K562 (cell line): ENCODE measurements around the gene PTPRG. TPM values are rescaled to one million over a fixed set of nuclear protein-coding genes. Genes with fewer than 3 reads are reported as not detected.

ENCODE experiments used
- ATAC-seq: fragments of 200-7000 bp; cut with Tn5 transposase; 3 replicates; pipeline ENCODE4 v1.9.1; 2020; ENCODE audit warnings: moderate library complexity
- BruUV-seq: library from RNA; stranded (reverse); fragments of 400-500 nt; replicated peaks from 2 replicates; lab custom pipeline; 2021; lab: Mats Ljungman, UMichigan
- CTCF ChIA-PET: fragments of 300-600 bp; formaldehyde crosslinking; extraction: SDS; loops from one replicate; lab custom pipeline; 2021; ENCODE audit warnings: low intra/inter-chr PET ratio; lab: Yijun Ruan, JAX
- POLR2A ChIA-PET: fragments of 300-600, 350-650 bp; sonication (Branson Sonifier 250); formaldehyde crosslinking; extraction: SDS; loops from one replicate; lab custom pipeline; 2021; ENCODE audit warnings: antibody characterized with exemption, inconsistent platforms; lab: Yijun Ruan, JAX
- DNase-seq, 4 experiments: peaks; one replicate each; pipeline versions ENCODE4 v3.0.0 to v3.0.0-alpha.2; 2011 to 2018; ENCODE audit warnings: low spot score in 3 of 4, mixed read lengths in 3 of 4; ENCODE audit errors: extremely low read depth in 1 of 4
- FAIRE-seq: peaks from 2 replicates; lab custom pipeline; 2011; peaks lifted over from hg19 to GRCh38; lab: Jason Lieb, UNC
- H2AFZ ChIP-seq: 2 replicates; pipeline ENCODE4 v1.6.0; 2011; ENCODE audit warnings: low read depth, low read length, control low read depth, inconsistent platforms
- H3K27ac ChIP-seq: fragments of 200-600 bp; 3 replicates; pipeline ENCODE4 v1.8.0; 2011; ENCODE audit warnings: low read depth, mild to moderate bottlenecking, control low read depth, inconsistent platforms, low read length, moderate library complexity, mixed read lengths; ENCODE audit errors: extremely low read depth
- H3K27me3 ChIP-seq, 2 experiments: fragments of 300-600 bp in 1 of 2; 2 replicates in 1 of 2; 3 replicates in 1 of 2; pipeline versions ENCODE4 v1.6.0 to v1.8.0; 2011; ENCODE audit warnings: inconsistent platforms in 2 of 2, low read length in 2 of 2, mild to moderate bottlenecking in 1 of 2, mixed read lengths in 1 of 2, moderate library complexity in 1 of 2; ENCODE audit not compliant: control insufficient read depth in 2 of 2, insufficient read depth in 2 of 2
- H3K36me3 ChIP-seq: fragments of 300-600 bp; 3 replicates; pipeline ENCODE4 v1.8.0; 2011; ENCODE audit warnings: mild to moderate bottlenecking, low read length, inconsistent platforms; ENCODE audit not compliant: control insufficient read depth, insufficient read depth
- H3K4me1 ChIP-seq, 2 experiments: fragments of 200-600 bp in 1 of 2; replicated peaks in 1 of 2; 2 replicates in 1 of 2; 3 replicates in 1 of 2; pipeline versions ENCODE4 v1.5.1 to v1.8.0; 2011; ENCODE audit warnings: inconsistent platforms in 2 of 2, low read length in 2 of 2, mild to moderate bottlenecking in 1 of 2, mixed read lengths in 1 of 2, moderate library complexity in 1 of 2; ENCODE audit not compliant: control insufficient read depth in 2 of 2, insufficient read depth in 2 of 2
- H3K4me2 ChIP-seq: 2 replicates; pipeline ENCODE4 v1.6.1; 2011; ENCODE audit warnings: low read length, control low read depth, inconsistent platforms, mixed read lengths; ENCODE audit not compliant: insufficient read depth
- H3K4me3 ChIP-seq: fragments of 200-600 bp; sonication (generic), shearing (Covaris generic); 2 replicates; pipeline ENCODE4 v1.5.1; 2016; ENCODE audit warnings: control low read depth, inconsistent platforms
- H3K79me2 ChIP-seq: fragments of 200-600 bp; 3 replicates; pipeline ENCODE4 v1.8.0; 2011; ENCODE audit warnings: low read length, inconsistent platforms; ENCODE audit not compliant: control insufficient read depth, insufficient read depth
- H3K9ac ChIP-seq, 2 experiments: 2 replicates each; pipeline versions ENCODE4 v1.6.0 to v1.6.1; 2011; ENCODE audit warnings: low read depth in 2 of 2, low read length in 2 of 2, control low read depth in 1 of 2, inconsistent platforms in 1 of 2, mild to moderate bottlenecking in 1 of 2, mixed read lengths in 1 of 2; ENCODE audit not compliant: insufficient read depth in 1 of 2
- H3K9me1 ChIP-seq: one replicate; pipeline ENCODE4 v1.6.0; 2011; ENCODE audit warnings: inconsistent platforms, mild to moderate bottlenecking, low read length, moderate library complexity; ENCODE audit not compliant: control insufficient read depth, insufficient read depth
- H3K9me3 ChIP-seq: replicated peaks from 2 replicates; pipeline ENCODE4 v1.5.1; 2011; ENCODE audit warnings: low read depth, low read length, inconsistent platforms; ENCODE audit not compliant: control insufficient read depth, insufficient read depth
- H4K20me1 ChIP-seq: replicated peaks from 2 replicates; pipeline ENCODE4 v1.6.1; 2011; ENCODE audit warnings: low read length, inconsistent platforms, mixed read lengths; ENCODE audit not compliant: control insufficient read depth, insufficient read depth
- CBX5 ChIP-seq: IDR thresholded peaks from 2 replicates; pipeline ENCODE4 v1.6.1; 2014; ENCODE audit warnings: low read depth, borderline replicate concordance
- ELK3 ChIP-seq: fragments of 450-650 bp; formaldehyde crosslinking; IDR thresholded peaks from 2 replicates; pipeline ENCODE4 v1.4.0; 2020; ENCODE audit warnings: mild to moderate bottlenecking
- EP300 ChIP-seq: IDR thresholded peaks from 2 replicates; pipeline ENCODE4 v1.6.1; 2012; ENCODE audit warnings: low read length, improper control_type of control experiment
- FOXA3 ChIP-seq, 2 experiments: fragments of 450-650 bp in 1 of 2; sonication (generic) in 1 of 2; formaldehyde crosslinking; IDR thresholded peaks in 1 of 2; conservative IDR thresholded peaks in 1 of 2; 2 replicates each; pipeline versions ENCODE4 v1.4.0 to v1.8.0; 2020 to 2022; ENCODE audit warnings: mild to moderate bottlenecking in 2 of 2, missing genetic modification reagents in 1 of 2
- NBN ChIP-seq: fragments of 450-650 bp; IDR thresholded peaks from 2 replicates; pipeline ENCODE4 v1.6.1; 2016; ENCODE audit warnings: low read depth, mild to moderate bottlenecking
- RBM14 ChIP-seq: fragments of 200-400 bp; formaldehyde crosslinking; IDR thresholded peaks from 2 replicates; pipeline ENCODE4 v1.6.1; 2018; ENCODE audit warnings: low read depth, mild to moderate bottlenecking, low read length, moderate library complexity, borderline replicate concordance; ENCODE audit not compliant: insufficient read depth
- SP2 ChIP-seq: IDR thresholded peaks from 2 replicates; pipeline ENCODE4 v1.6.1; 2011; ENCODE audit warnings: mild to moderate bottlenecking, low read depth, low read length, moderate library complexity; ENCODE audit not compliant: poor library complexity, severe bottlenecking; ENCODE audit errors: extremely low read depth
- TARDBP ChIP-seq: fragments of 450-650 bp; IDR thresholded peaks from 2 replicates; pipeline ENCODE4 v1.6.1; 2016
- TCF7 ChIP-seq: sonication (generic); IDR thresholded peaks from 2 replicates; pipeline ENCODE4 v1.6.1; 2016; ENCODE audit warnings: antibody characterized with exemption, borderline replicate concordance
- ZBTB7A ChIP-seq: IDR thresholded peaks from 2 replicates; pipeline ENCODE4 v1.6.1; 2011; ENCODE audit warnings: low read depth, mild to moderate bottlenecking, low read length, moderate library complexity, borderline replicate concordance; ENCODE audit not compliant: control insufficient read depth
- ZNF124 ChIP-seq: sonication (generic); formaldehyde crosslinking; IDR thresholded peaks from 2 replicates; pipeline ENCODE4 v1.8.1; 2022; ENCODE audit warnings: missing genetic modification reagents
- ZNF436 ChIP-seq: fragments of 250-450, 450-650 bp; sonication (Bioruptor Pico); formaldehyde crosslinking; IDR thresholded peaks from 2 replicates; pipeline ENCODE4 v1.7.0; 2020; ENCODE audit warnings: mild to moderate bottlenecking
- ZNF444 ChIP-seq: fragments of 250-450 bp; sonication (Bioruptor Pico); IDR thresholded peaks from 2 replicates; pipeline ENCODE4 v1.4.0; 2020; ENCODE audit warnings: mild to moderate bottlenecking, moderate library complexity
- ZNF584 ChIP-seq: fragments of 200-800 bp; sonication (Bioruptor generic); IDR thresholded peaks from 2 replicates; pipeline ENCODE4 v1.6.1; 2016; ENCODE audit warnings: low read depth, mild to moderate bottlenecking, missing genetic modification characterization, missing compliant biosample characterization
- ZNF696 ChIP-seq: fragments of 250-450 bp; sonication (Bioruptor Pico); conservative IDR thresholded peaks from 2 replicates; pipeline ENCODE4 v1.4.0; 2020; ENCODE audit warnings: mild to moderate bottlenecking, moderate library complexity
- WGBS: fragments of 100-300 bp; shearing (Covaris generic); methylation state at CpG from one replicate; pipeline ENCODE4 v1.1.6; 2016; ENCODE audit warnings: low coverage, mixed read lengths; ENCODE audit not compliant: insufficient coverage; ENCODE audit errors: missing lambda C conversion rate; 5-methylcytosine and 5-hydroxymethylcytosine counted together
- in situ Hi-C: fragments of 300-500 bp; cut with MboI; formaldehyde crosslinking; loops from 4 replicates; pipeline ENCODE4 v1.15.0; 2018; ENCODE audit warnings: inconsistent platforms, mixed read lengths
- intact Hi-C: fragments of 100-400 bp; cut with micrococcal nuclease; formaldehyde crosslinking; loops from 2 replicates; pipeline ENCODE4 v1.14.2; 2022
- polyA plus RNA-seq, 8 experiments: library from polyadenylated mRNA; depleted of rRNA in 4 of 8; stranded (reverse) in 5 of 8; unstranded in 3 of 8; fragments of >200 nt; fragmentation: Nextera tagmentation in 2 of 8; fragmentation: Illumina TruSeq in 1 of 8; extraction: Ambion mirVana in 2 of 8; extraction: Trizol in 1 of 8; gene quantifications; 2 replicates each; pipeline versions ENCODE4 v1.2.1 to v1.2.3, GENCODE V29; 2011 to 2014; ENCODE audit warnings: inconsistent platforms in 1 of 8, missing spikeins in 1 of 8
- total RNA-seq, 7 experiments: library from RNA; depleted of rRNA in 6 of 7; stranded (reverse); fragments of >200 nt in 6 of 7; fragmentation: Illumina TruSeq in 2 of 7; extraction: Trizol in 2 of 7; gene quantifications; 2 replicates each; pipeline versions ENCODE4 v1.2.1 to v1.2.3, GENCODE V29; 2011 to 2021; ENCODE audit warnings: low replicate concordance in 1 of 7

The PTPRG gene
- total and polyA plus RNA-seq, 9 of the 15 experiments (the other 6 are each of a cell fraction or from before 2014, with no cell fraction given): 0.16 TPM; not detected in 8

GRCh38 chr3:61981060-61981459 is 419.7 kb downstream of the PTPRG start:
- no peak for FAIRE-seq
- no peaks in the 10 kb centered on the region for H3K79me2 ChIP-seq
- no peaks in the 10 kb centered on the region for H4K20me1 ChIP-seq
- intact Hi-C loops: no loop called here
- TF ChIP-seq TCF7 (no peak), ZBTB7A (no peak), SP2 (no peak), ZNF696 (CRISPR knock-in tag) (no peak), ZNF436 (CRISPR knock-in tag) (no peak), ZNF584 (CRISPR knock-in tag) (no peak), FOXA3 (CRISPR knock-in tag; conservative IDR thresholded peaks at IDR 0.05 in 1 of 2, IDR thresholded peaks at IDR 0.05 in 1 of 2) (no peak), NBN (no peak), RBM14 (no peak), CBX5 (no peak), ZNF444 (CRISPR knock-in tag) (no peak), ZNF124 (CRISPR knock-in tag) (no peak), TARDBP (no peak), ELK3 (CRISPR knock-in tag) (no peak), EP300 (no peak)
- TF ChIP-seq, all 486 proteins: peak for 0
- ATAC-seq: no peak
- H3K9me3 ChIP-seq: no peaks in the 10 kb centered on the region
- in situ Hi-C loops: no loop called here
- no peak overlapping the region for H3K4me3 ChIP-seq
- BruUV-seq: no TSS peak
- no peak overlapping the region for H3K4me2 ChIP-seq
- no peaks in the 10 kb centered on the region for H3K27me3 ChIP-seq
- H3K9ac ChIP-seq: no peak overlapping the region
- H3K36me3 ChIP-seq: no peaks in the 10 kb centered on the region
- H3K9me1 ChIP-seq: no peaks in the 10 kb centered on the region
- DNase-seq: no peak
- POLR2A ChIA-PET: no interaction called here
- CTCF ChIA-PET: no interaction called here
- no peaks in the 10 kb centered on the region for H3K4me1 ChIP-seq
- H2AFZ ChIP-seq: no peak overlapping the region
- 0% methylated on average over 6 of the region's 7 CpGs for WGBS
- no peak overlapping the region for H3K27ac ChIP-seq
